Heart right ventricle (tissue), 16 donors: Measurements from ENCODE around the gene CSNK2A2. TPM values are rescaled to one million over a fixed set of nuclear protein-coding genes. Genes with fewer than 3 reads are reported as not detected.

ENCODE experiments used
- ATAC-seq, 8 donors: fragments of 200-7000 bp; cut with Tn5 transposase; one replicate each; pipeline ENCODE4 v1.9.1; 2020; ENCODE audit warnings: mild to moderate bottlenecking in 8 of 8, moderate library complexity in 8 of 8, moderate number of reproducible peaks in 1 of 8
- DNase-seq, 2 donors: peaks; one replicate each; pipeline ENCODE4 v3.0.0-alpha.2; 2020
- H3K27ac ChIP-seq, 10 donors: fragments of 200-600 bp; sonication (generic) in 2 of 10; one replicate each; pipeline versions ENCODE4 v1.5.0 to v1.8.0; 2020 to 2022; ENCODE audit warnings: mild to moderate bottlenecking in 3 of 10
- H3K27me3 ChIP-seq, 7 donors: fragments of 200-600 bp; one replicate each; pipeline ENCODE4 v1.8.0; 2021 to 2022; ENCODE audit warnings: mild to moderate bottlenecking in 2 of 7
- H3K36me3 ChIP-seq, 9 donors: fragments of 200-600 bp; sonication (generic) in 1 of 9; one replicate each; pipeline versions ENCODE4 v1.5.0 to v1.8.0; 2020 to 2022; ENCODE audit warnings: mild to moderate bottlenecking in 2 of 9
- H3K4me1 ChIP-seq, 9 donors: fragments of 200-600 bp; sonication (generic) in 1 of 9; one replicate each; pipeline versions ENCODE4 v1.5.0 to v1.8.0; 2020 to 2022; ENCODE audit warnings: mild to moderate bottlenecking in 4 of 9
- H3K4me3 ChIP-seq, 10 donors: fragments of 200-600 bp; sonication (generic) in 2 of 10; one replicate each; pipeline versions ENCODE4 v1.5.0 to v1.8.0; 2020 to 2022; ENCODE audit warnings: mild to moderate bottlenecking in 7 of 10, moderate library complexity in 2 of 10
- H3K9me3 ChIP-seq, 11 donors: fragments of 200-600 bp in 10 of 11; sonication (generic) in 2 of 11; one replicate each; pipeline versions ENCODE4 v1.5.0 to v1.8.0; 2013 to 2022; ENCODE audit warnings: mild to moderate bottlenecking in 2 of 11, control low read depth in 1 of 11, moderate library complexity in 1 of 11
- CTCF ChIP-seq, 9 donors: fragments of 200-600 bp; sonication (generic) in 2 of 9; IDR thresholded peaks; one replicate each; pipeline versions ENCODE4 v1.5.0 to v1.8.0; 2021 to 2022; ENCODE audit warnings: antibody characterized with exemption in 9 of 9, mild to moderate bottlenecking in 5 of 9, moderate library complexity in 1 of 9
- WGBS, 2 donors: extraction: QIAGEN DNeasy Blood & Tissue Kit; methylation state at CpG; one replicate each; pipeline ENCODE4 v1.1.7; 2013; ENCODE audit warnings: inconsistent platforms in 1 of 2; 5-methylcytosine and 5-hydroxymethylcytosine counted together
- intact Hi-C, 10 donors: fragments of 100-400 bp; cut with DNase I; formaldehyde crosslinking; loops; one replicate each; pipeline versions ENCODE4 v1.11.1 to v1.14.2; 2022
- polyA plus RNA-seq, 2 donors: library from polyadenylated mRNA; stranded (reverse); fragments of 200-250 nt; gene quantifications; one replicate each; pipeline ENCODE4 v1.2.3, GENCODE V29; 2013
- total RNA-seq, 10 donors: library from RNA; stranded (reverse); fragmentation: NEBNext Ultra II Directional in 3 of 10; extraction: Animal tissue kit (Norgen Biotek cat#: 25700) in 3 of 10; gene quantifications; one replicate each; pipeline versions ENCODE4 v1.2.1 to v1.2.4, GENCODE V29; 2021 to 2023
- donor health status: Arrhythmogenic right ventricular cardiomyopathy.
- donor health status: ischemic (EF 13 %, LVEDD 7.1; RV severe dilation, severe dysfunction).
- donor health status: healthy with polysubstance abuse.
- donor health status: DM: no; HTN: yes; CAD: no.
- donor health status: DM: no; HTN: no; CAD: no.
- donor health status: ischemic (EF 25% LVEDD 6.9; RV normal size, moderate dysfunction).
- donor health status: ischemic (EF 25% LVEDD 5.7; RV mildly dilated, moderate dysfunction).
- donor health status: healthy.
- donor health status: DM: yes; HTN: yes; CAD: no.
- donor health status: Ischemic cardiomyopathy.
- donor health status: ischemic (EF 35%, LVEDD 5.7; RV mildly dilated, moderate dysfunction).
- donor health status: nonischemic (EF 11% LVEDD 7.7; RV severe dilation, severe dysfunction).
- donor health status: DM: yes; HTN: yes; CAD: no.
- donor health status: PGD.
- donor health status: ischemic (EF 29% LVEDD 5.4; RV normal size, mild dysfunction).
- donor health status: nonischemic (EF 23%, LVEDD 6.1; RV moderate dilation, normal function).

Gene CSNK2A2
- total and polyA plus RNA-seq, 12 donors, result 20.9 to 48.3 (median 35.2) TPM

GRCh38 chr16:58116529-58116928 is 81.4 kb downstream of the CSNK2A2 start:
- Histone ChIP-seq H3K27ac (peak overlapping the region in 6 of 10 donors; percentile 33 to 87 (median 74)), H3K27me3 (no peaks in the 10 kb centered on the region), H3K36me3 (peaks cover 0 to 48% (median 40%) of the 10 kb centered on the region in 9 donors), H3K4me3 (no peak overlapping the region), H3K4me1 (peaks cover 12 to 75% (median 53%) of the 10 kb centered on the region in 9 donors), H3K9me3 (no peaks in the 10 kb centered on the region)
- ATAC-seq (no peak), DNase-seq (no peak)
- intact Hi-C loops, result loop anchor here in 1 of 10 donors (5.0 kb wide), 1 partner anchor 34 kb away; no protein-coding TSS in a partner anchor
- WGBS, 2 donors, result 87 to 97% methylated on average over 6 of the region's 6 CpGs
- no peak for TF ChIP-seq CTCF (IDR thresholded peaks at IDR 0.05)

GRCh38 chr16:58116081-58116480 is 81.8 kb downstream of the CSNK2A2 start:
- no peak for TF ChIP-seq CTCF (IDR thresholded peaks at IDR 0.05)
- peaks cover 0 to 48% (median 40%) of the 10 kb centered on the region in 9 donors for H3K36me3 ChIP-seq
- intact Hi-C loops, result loop anchor here in 1 of 10 donors (5.0 kb wide), 1 partner anchor 34 kb away; no protein-coding TSS in a partner anchor
- H3K9me3 ChIP-seq, result no peaks in the 10 kb centered on the region
- WGBS, 2 donors, result 49 to 54% methylated on average over 6 of the region's 6 CpGs
- ATAC-seq (no peak), DNase-seq (no peak)
- H3K4me1 ChIP-seq, result peaks cover 9 to 75% (median 48%) of the 10 kb centered on the region in 9 donors
- H3K27me3 ChIP-seq, result no peaks in the 10 kb centered on the region
- H3K27ac ChIP-seq, result peak overlapping the region in 8 of 10 donors; percentile 33 to 87 (median 68)
- no peak overlapping the region for H3K4me3 ChIP-seq

GRCh38 chr16:58114827-58115825 is 82.8 kb downstream of the CSNK2A2 start:
- Histone ChIP-seq H3K27me3 (no peaks in the 10 kb centered on the region), H3K27ac (peak overlapping the region in 9 of 10 donors; percentile 46 to 87 (median 70)), H3K36me3 (peaks cover 0 to 48% (median 40%) of the 10 kb centered on the region in 9 donors), H3K9me3 (no peaks in the 10 kb centered on the region), H3K4me1 (peaks cover 5 to 75% (median 48%) of the 10 kb centered on the region in 9 donors), H3K4me3 (peak overlapping the region in 7 of 10 donors; percentile 11 to 47 (median 37))
- intact Hi-C loops, result loop anchor here in 1 of 10 donors (5.0 kb wide), 1 partner anchor 33 kb away; no protein-coding TSS in a partner anchor
- DNase-seq, result peak in 1 of 2 donors; percentile 49
- peak in 7 of 8 donors; percentile 46 to 82 (median 64) for ATAC-seq
- WGBS, 2 donors, result 60 to 67% methylated on average over 23 of the region's 23 CpGs
- TF ChIP-seq CTCF (IDR thresholded peaks at IDR 0.05), result no peak

- WGBS, 2 donors, result 69 to 85% methylated on average over 3 of the region's 3 CpGs
- intact Hi-C loops, result no loop called here
- Histone ChIP-seq H3K4me1 (peaks cover 0 to 38% (median 24%) of the 10 kb centered on the region in 9 donors), H3K36me3 (peaks cover 0 to 44% (median 33%) of the 10 kb centered on the region in 9 donors), H3K27ac (peak overlapping the region in 1 of 10 donors; percentile 1), H3K9me3 (no peaks in the 10 kb centered on the region), H3K27me3 (no peaks in the 10 kb centered on the region), H3K4me3 (no peak overlapping the region)
- no peak for DNase-seq
- no peak for ATAC-seq
- TF ChIP-seq CTCF (IDR thresholded peaks at IDR 0.05), result no peak
Measured at GRCh38 chr16:58111302-58111627, 86.6 kb downstream of the CSNK2A2 start.
